SIG-M5 treated with dmso at 0.1 percent for 504 hours (cell line): ENCODE data around the gene CHST11.
"Not testable (repeated sequence)": the region's sequence is repeated elsewhere in the genome, so short reads cannot be mapped to it uniquely, and the experiment has no call there.

Source experiments
- DNase-seq: peaks from one replicate; lab custom pipeline; 2025; ENCODE audit not compliant: unreplicated experiment; lab: John Stamatoyannopoulos, UW

CHST11 gene

GRCh38 chr12:104557488-104558195, 100.9 kb downstream of the CHST11 start:
- DNase-seq: no peak

GRCh38 chr12:104560881-104561280, 104.1 kb downstream of the CHST11 start:
- no peak for DNase-seq

- DNase-seq: no peak
Observed at GRCh38 chr12:104562763-104563162, 106.0 kb downstream of the CHST11 start.

- not testable (repeated sequence) for DNase-seq
Observed at GRCh38 chr12:104564662-104565061, 107.9 kb downstream of the CHST11 start.

- no peak for DNase-seq
Observed at GRCh38 chr12:104565606-104566243, 109.0 kb downstream of the CHST11 start.

GRCh38 chr12:104566244-104566993, 109.7 kb downstream of the CHST11 start:
- no peak for DNase-seq

- DNase-seq: peak; percentile 45
Observed at GRCh38 chr12:104567832-104568486, 111.2 kb downstream of the CHST11 start.

GRCh38 chr12:104568487-104568868, 111.7 kb downstream of the CHST11 start:
- no peak for DNase-seq

GRCh38 chr12:104568935-104569334, 112.2 kb downstream of the CHST11 start:
- no peak for DNase-seq

GRCh38 chr12:104569346-104570173, 112.8 kb downstream of the CHST11 start:
- DNase-seq: peak; percentile 97

- peak; percentile 81 for DNase-seq
Observed at GRCh38 chr12:104570174-104570907, 113.6 kb downstream of the CHST11 start.

GRCh38 chr12:104571328-104571727, 114.6 kb downstream of the CHST11 start:
- DNase-seq: no peak

GRCh38 chr12:104574353-104574752, 117.6 kb downstream of the CHST11 start:
- DNase-seq: not testable (repeated sequence)

GRCh38 chr12:104574758-104575157, 118.0 kb downstream of the CHST11 start:
- peak; percentile 38 for DNase-seq

GRCh38 chr12:104575442-104576186, 118.9 kb downstream of the CHST11 start:
- no peak for DNase-seq

GRCh38 chr12:104576187-104576778, 119.5 kb downstream of the CHST11 start:
- no peak for DNase-seq

- no peak for DNase-seq
Observed at GRCh38 chr12:104576980-104577580, 120.3 kb downstream of the CHST11 start.

GRCh38 chr12:104577581-104577981, 120.8 kb downstream of the CHST11 start:
- DNase-seq: no peak
